GM12878 (cell line): Measurements from ENCODE around the gene S100A4. TPM values are rescaled to one million over a fixed set of nuclear protein-coding genes. Genes with fewer than 3 reads are reported as not detected.

Experiments
- ATAC-seq: fragments of 200-7000 bp; cut with Tn5 transposase; 3 replicates; pipeline ENCODE4 v1.9.1; 2020; ENCODE audit warnings: mild to moderate bottlenecking, moderate library complexity
- BruUV-seq: library from RNA; stranded (reverse); fragments of 400-500 nt; replicated peaks from 2 replicates; lab custom pipeline; 2021; lab: Mats Ljungman, UMichigan
- CTCF ChIA-PET: fragments of 300-600 bp; sonication (Branson Sonifier 250); formaldehyde crosslinking; extraction: SDS; loops from one replicate; lab custom pipeline; 2021; ENCODE audit warnings: inconsistent platforms; lab: Yijun Ruan, JAX
- POLR2A ChIA-PET: fragments of 350-600 bp; formaldehyde crosslinking; extraction: SDS; loops from one replicate; lab custom pipeline; 2021; ENCODE audit warnings: inconsistent platforms; lab: Charles Lee
- RAD21 ChIA-PET: fragments of 300-600 bp; sonication (Branson Sonifier 250); formaldehyde crosslinking; loops from one replicate; lab custom pipeline; 2023; ENCODE audit warnings: antibody characterized with exemption; ENCODE audit not compliant: unreplicated experiment; lab: Charles Lee
- SMC1A ChIA-PET: fragments of 300-600 bp; sonication (Branson Sonifier 250); formaldehyde crosslinking; loops from one replicate; lab custom pipeline; 2023; ENCODE audit not compliant: unreplicated experiment, uncharacterized antibody; lab: Charles Lee
- DNase-seq: peaks from one replicate; pipeline ENCODE4 v3.0.0-alpha.2; 2011; ENCODE audit warnings: low read depth, low spot score
- FAIRE-seq: peaks from 3 replicates; lab custom pipeline; 2011; peaks lifted over from hg19 to GRCh38; lab: Jason Lieb, UNC
- H2AFZ ChIP-seq: 2 replicates; pipeline ENCODE4 v1.6.0; 2011; ENCODE audit warnings: low read depth, low read length, control low read depth; ENCODE audit not compliant: control insufficient read depth
- H3K27ac ChIP-seq: 2 replicates; pipeline ENCODE4 v1.5.1; 2011; ENCODE audit warnings: control low read depth; ENCODE audit not compliant: control insufficient read depth, insufficient read depth
- H3K27me3 ChIP-seq, 2 experiments: replicated peaks in 1 of 2; 2 replicates each; pipeline versions ENCODE4 v1.6.0 to v1.6.1; 2011; ENCODE audit warnings: low read length in 1 of 2; ENCODE audit not compliant: control insufficient read depth in 2 of 2, insufficient read depth in 2 of 2
- H3K36me3 ChIP-seq, 2 experiments: 2 replicates each; pipeline ENCODE4 v1.5.1; 2011; ENCODE audit warnings: low read length in 1 of 2; ENCODE audit not compliant: control insufficient read depth in 2 of 2, insufficient read depth in 2 of 2
- H3K4me1 ChIP-seq: 2 replicates; pipeline ENCODE4 v1.6.1; 2011; ENCODE audit warnings: mild to moderate bottlenecking, low read length, moderate library complexity, mixed read lengths; ENCODE audit not compliant: control insufficient read depth, insufficient read depth
- H3K4me2 ChIP-seq: 2 replicates; pipeline ENCODE4 v1.6.0; 2011; ENCODE audit warnings: control low read depth; ENCODE audit not compliant: control insufficient read depth, insufficient read depth
- H3K4me3 ChIP-seq: fragments of 200-600 bp; sonication (generic); 2 replicates; pipeline ENCODE4 v1.5.1; 2016
- H3K79me2 ChIP-seq: 2 replicates; pipeline ENCODE4 v1.6.0; 2011; ENCODE audit warnings: low read length; ENCODE audit not compliant: control insufficient read depth, insufficient read depth
- H3K9ac ChIP-seq: 2 replicates; pipeline ENCODE4 v1.8.0; 2011; ENCODE audit warnings: low read length, control low read depth, mixed read lengths; ENCODE audit not compliant: control insufficient read depth, insufficient read depth
- H3K9me3 ChIP-seq: replicated peaks from 3 replicates; pipeline ENCODE4 v1.5.1; 2011; ENCODE audit warnings: mild to moderate bottlenecking, low read length; ENCODE audit not compliant: control insufficient read depth, insufficient read depth
- H4K20me1 ChIP-seq: 2 replicates; pipeline ENCODE4 v1.6.0; 2011; ENCODE audit not compliant: control insufficient read depth, insufficient read depth
- ASH2L ChIP-seq: fragments of 300-600, 200-600 bp; sonication (generic); IDR thresholded peaks from 2 replicates; pipeline ENCODE4 v1.6.1; 2017; ENCODE audit warnings: low read depth, mild to moderate bottlenecking, borderline replicate concordance
- ATF2 ChIP-seq: IDR thresholded peaks from 2 replicates; pipeline ENCODE4 v1.6.1; 2012; ENCODE audit warnings: low read length, inconsistent platforms
- CBFB ChIP-seq: IDR thresholded peaks from 2 replicates; pipeline ENCODE4 v1.6.1; 2016; ENCODE audit warnings: antibody characterized with exemption, low read depth
- CEBPB ChIP-seq, 2 experiments: fragments of 150-350 bp in 1 of 2; IDR thresholded peaks; 2 replicates each; pipeline ENCODE4 v1.6.1; 2012 to 2014; ENCODE audit warnings: low read depth in 2 of 2, low read length in 2 of 2, borderline replicate concordance in 1 of 2, inconsistent platforms in 1 of 2
- ELK1 ChIP-seq: IDR thresholded peaks from 2 replicates; pipeline ENCODE4 v1.6.1; 2012; ENCODE audit warnings: low read depth, low read length, improper control_type of control experiment
- ETV6 ChIP-seq, 2 experiments: fragments of 450-650 bp in 1 of 2; IDR thresholded peaks in 1 of 2; conservative IDR thresholded peaks in 1 of 2; 2 replicates each; pipeline ENCODE4 v1.6.1; 2014; ENCODE audit warnings: antibody characterized with exemption in 1 of 2, borderline replicate concordance in 1 of 2, low read depth in 1 of 2, mild to moderate bottlenecking in 1 of 2, moderate library complexity in 1 of 2
- FOS ChIP-seq: IDR thresholded peaks from 3 replicates; pipeline ENCODE4 v1.6.1; 2011; ENCODE audit warnings: borderline replicate concordance; ENCODE audit not compliant: insufficient read length; ENCODE audit errors: extremely low read depth
- HDGF ChIP-seq: fragments of 450-650 bp; IDR thresholded peaks from 2 replicates; pipeline ENCODE4 v1.6.1; 2016; ENCODE audit warnings: antibody characterized with exemption
- IRF4 ChIP-seq: IDR thresholded peaks from 2 replicates; pipeline ENCODE4 v1.6.1; 2011; ENCODE audit warnings: low read depth, low read length
- MAX ChIP-seq: IDR thresholded peaks from 2 replicates; pipeline ENCODE4 v1.6.1; 2012; ENCODE audit warnings: low read depth, low read length, improper control_type of control experiment
- MEF2B ChIP-seq: fragments of 450-650 bp; IDR thresholded peaks from 2 replicates; pipeline ENCODE4 v1.6.1; 2018; ENCODE audit warnings: mild to moderate bottlenecking, moderate library complexity; ENCODE audit not compliant: partially characterized antibody, poor library complexity, severe bottlenecking
- MLLT1 ChIP-seq: fragments of 450-650 bp; IDR thresholded peaks from 2 replicates; pipeline ENCODE4 v1.6.1; 2016; ENCODE audit warnings: mild to moderate bottlenecking
- MYC ChIP-seq: IDR thresholded peaks from 2 replicates; pipeline ENCODE4 v1.6.1; 2011; ENCODE audit warnings: mild to moderate bottlenecking, low read length, moderate library complexity, inconsistent platforms; ENCODE audit not compliant: insufficient read depth, insufficient replicate concordance, insufficient read length, severe bottlenecking
- NRF1 ChIP-seq: conservative IDR thresholded peaks from 2 replicates; pipeline ENCODE4 v1.6.1; 2011; ENCODE audit warnings: mild to moderate bottlenecking, low read depth, low read length, improper control_type of control experiment
- POU2F2 ChIP-seq: IDR thresholded peaks from 3 replicates; pipeline ENCODE4 v1.6.1; 2011; ENCODE audit warnings: low read depth, mild to moderate bottlenecking, low read length, borderline replicate concordance
- SMAD5 ChIP-seq: IDR thresholded peaks from 2 replicates; pipeline ENCODE4 v1.6.1; 2016; ENCODE audit warnings: antibody characterized with exemption, low read depth
- SMC3 ChIP-seq: IDR thresholded peaks from 2 replicates; pipeline ENCODE4 v1.6.1; 2011; ENCODE audit warnings: low read length, improper control_type of control experiment, borderline replicate concordance
- SREBF1 ChIP-seq: IDR thresholded peaks from 2 replicates; pipeline ENCODE4 v1.6.1; 2012; ENCODE audit warnings: mild to moderate bottlenecking, low read length
- SRF ChIP-seq, 2 experiments: IDR thresholded peaks; 2 replicates each; pipeline ENCODE4 v1.6.1; 2011; ENCODE audit warnings: low read depth in 2 of 2, low read length in 2 of 2, mild to moderate bottlenecking in 1 of 2, moderate library complexity in 1 of 2
- STAT1 ChIP-seq: fragments of 450-650 bp; conservative IDR thresholded peaks from 2 replicates; pipeline ENCODE4 v1.6.1; 2014; ENCODE audit warnings: antibody characterized with exemption, mild to moderate bottlenecking
- WGBS: methylation state at CpG from one replicate; pipeline ENCODE4 v1.1.6; 2016; ENCODE audit warnings: low lambda C conversion rate; ENCODE audit not compliant: insufficient replicate concordance, insufficient coverage; ENCODE audit errors: missing lambda C conversion rate; 5-methylcytosine and 5-hydroxymethylcytosine counted together
- in situ Hi-C: fragments of 300-500 bp; cut with MboI; formaldehyde crosslinking; loops from 9 replicates; pipeline ENCODE4 v1.14.3; 2018; ENCODE audit warnings: mixed read lengths
- intact Hi-C: fragments of 100-400 bp; cut with micrococcal nuclease; formaldehyde crosslinking; loops from one replicate; pipeline ENCODE4 v1.14.2; 2022; ENCODE audit not compliant: unreplicated experiment
- polyA plus RNA-seq, 11 experiments: library from polyadenylated mRNA; depleted of rRNA in 4 of 11; unstranded in 6 of 11; stranded (reverse) in 5 of 11; fragments of >200 nt; fragmentation: Nextera tagmentation in 4 of 11; fragmentation: Illumina TruSeq in 1 of 11; extraction: Ambion mirVana in 4 of 11; extraction: Trizol in 1 of 11; gene quantifications; 1 replicate in 1 of 11; 2 replicates in 10 of 11; pipeline versions ENCODE4 v1.2.1 to v1.2.3, GENCODE V29; 2011 to 2016; ENCODE audit warnings: inconsistent platforms in 2 of 11, missing spikeins in 2 of 11, low read depth in 1 of 11
- total RNA-seq, 4 experiments: library from RNA; depleted of rRNA in 3 of 4; stranded (reverse); fragments of >200 nt in 3 of 4; fragmentation: Illumina TruSeq in 1 of 4; extraction: Trizol in 1 of 4; gene quantifications; 2 replicates each; pipeline versions ENCODE4 v1.2.1 to v1.2.3, GENCODE V29; 2013 to 2021

Gene S100A4
- total and polyA plus RNA-seq, 10 of the 15 experiments (the other 5 are each of a cell fraction or from before 2014, with no cell fraction given), result 4.3 to 104 (median 27.3) TPM

- ChIA-PET CTCF (interaction anchor here (0.6 to 1.8 kb wide), 2 partner anchors 26 to 47 kb away, joined by 3 to 7 read pairs; no protein-coding TSS in a partner anchor), RAD21 (interaction anchor here (1.3 to 4.2 kb wide), 2 partner anchors 24 to 197 kb away, joined by 3 to 17 read pairs; partner anchors contain the start of gene S100A6), POLR2A (interaction anchor here (0.7 to 1.8 kb wide), 2 partner anchors 9 to 221 kb away, joined by 6 to 7 read pairs; partner anchors contain the start of gene S100A3)
- Histone ChIP-seq H2AFZ (no peak overlapping the region), H3K4me3 (no peak overlapping the region), H3K27ac (no peak overlapping the region), H3K4me1 (no peaks in the 10 kb centered on the region), H3K4me2 (no peak overlapping the region)
- ATAC-seq, result no peak
- WGBS, result 70% methylated on average over 2 of the region's 3 CpGs
- in situ Hi-C loops (no loop called here), intact Hi-C loops (no loop called here)
- TF ChIP-seq ELK1, result no peak
- no peak for TF ChIP-seq IRF4
- TF ChIP-seq STAT1, result no peak
- TF ChIP-seq SRF (IDR thresholded peaks at IDR 0.05; ENCODE audit: low read depth in 2 of 2, low read length in 2 of 2), result no peak
- TF ChIP-seq SREBF1, result no peak
- no peak for TF ChIP-seq ASH2L
- TF ChIP-seq ATF2, result no peak
- TF ChIP-seq NRF1, result no peak
- no peak for TF ChIP-seq SMC3
- TF ChIP-seq SMAD5, result no peak
- no peak for TF ChIP-seq MYC
- TF ChIP-seq CBFB, result no peak
- no peak for TF ChIP-seq MAX
- TF ChIP-seq ETV6 (conservative IDR thresholded peaks at IDR 0.05 in 1 of 2, IDR thresholded peaks at IDR 0.05 in 1 of 2; ENCODE audit: borderline replicate concordance in 1 of 2, low read depth in 1 of 2), result no peak
- no peak for TF ChIP-seq MLLT1
- no peak for TF ChIP-seq CEBPB (IDR thresholded peaks at IDR 0.05; ENCODE audit: borderline replicate concordance in 1 of 2, low read depth in 2 of 2, low read length in 2 of 2)
- TF ChIP-seq POU2F2, result no peak
- TF ChIP-seq FOS, result no peak
- no peak for TF ChIP-seq HDGF
- no peak for TF ChIP-seq MEF2B
- TF ChIP-seq, all 136 proteins: peak for 0
- Histone ChIP-seq H4K20me1 (no peaks in the 10 kb centered on the region), H3K27me3 (no peaks in the 10 kb centered on the region), H3K79me2 (no peaks in the 10 kb centered on the region), H3K9ac (no peak overlapping the region), H3K9me3 (no peaks in the 10 kb centered on the region), H3K36me3 (no peaks in the 10 kb centered on the region)
- DNase-seq (no peak), FAIRE-seq (no peak)
- BruUV-seq, result no TSS peak
- SMC1A ChIA-PET, result interaction anchor here (0.8 to 1.2 kb wide), 4 partner anchors 10 to 25 kb away, joined by 3 to 5 read pairs (median 3); partner anchors contain the start of genes S100A3 and S100A5
These were observed 12.3 kb upstream of the S100A4 start for GRCh38 chr1:153557877-153558276.
